Cardiac fibroblast (primary cell): ENCODE measurements around the gene ASPSCR1.

ENCODE experiments used
- DNase-seq, 2 donors: peaks; one replicate each; pipeline versions ENCODE4 v3.0.0 to v3.0.0-alpha.2; 2010; ENCODE audit warnings: low read depth in 2 of 2
- H3K4me3 ChIP-seq, 2 donors: replicated peaks in 1 of 2; 1 replicate in 1 of 2; 2 replicates in 1 of 2; pipeline ENCODE4 v1.5.1; 2011; ENCODE audit warnings: low read depth in 2 of 2, low read length in 2 of 2, mild to moderate bottlenecking in 2 of 2, moderate library complexity in 1 of 2
- TF ChIP-seq, protein P1 (sequence below): IDR thresholded peaks from one replicate; pipeline ENCODE4 v1.5.1; 2011; ENCODE audit warnings: low read depth, mild to moderate bottlenecking, low read length, inconsistent platforms

ASPSCR1 gene

DNA sequence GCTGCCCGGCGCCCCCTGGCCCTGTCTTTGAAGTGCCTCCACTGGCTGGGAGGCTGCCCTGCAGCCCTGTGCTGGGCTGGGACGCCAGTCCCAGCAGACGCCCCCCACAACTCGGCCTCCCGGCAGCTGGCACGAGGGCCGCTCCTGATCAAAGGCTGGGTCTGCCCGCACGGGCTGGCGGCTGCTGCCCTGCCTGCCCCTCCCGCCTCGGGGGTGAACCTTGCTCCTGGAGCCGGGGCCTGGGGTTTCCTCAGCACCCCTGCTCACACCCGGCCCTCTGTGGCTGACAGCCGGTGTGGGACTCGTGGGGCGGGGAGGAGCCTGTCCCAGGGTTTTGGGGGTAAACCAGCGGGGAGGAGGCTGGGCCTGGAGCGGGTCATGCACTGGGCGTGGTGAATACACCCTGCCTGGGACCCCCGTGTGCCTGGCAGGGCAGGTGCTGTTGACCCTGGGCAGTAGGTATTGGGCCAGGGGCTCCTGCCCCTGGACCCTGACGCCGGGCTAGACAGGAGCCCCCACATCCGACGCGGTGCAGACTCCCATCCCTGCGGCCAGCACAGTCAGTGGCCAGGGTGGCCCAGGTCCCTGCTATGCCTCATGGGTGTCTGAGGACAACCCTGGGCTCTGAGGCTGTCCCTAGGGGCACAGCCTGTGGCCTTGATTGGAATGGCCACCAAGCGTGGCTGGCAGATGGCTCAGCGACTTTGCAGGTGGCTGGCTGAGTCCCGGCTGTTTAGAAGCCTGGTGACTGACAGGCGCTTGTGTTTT, 23.6 kb downstream of the ASPSCR1 start:
- no peak overlapping the region for H3K4me3 ChIP-seq
- TF ChIP-seq, protein P1, sequence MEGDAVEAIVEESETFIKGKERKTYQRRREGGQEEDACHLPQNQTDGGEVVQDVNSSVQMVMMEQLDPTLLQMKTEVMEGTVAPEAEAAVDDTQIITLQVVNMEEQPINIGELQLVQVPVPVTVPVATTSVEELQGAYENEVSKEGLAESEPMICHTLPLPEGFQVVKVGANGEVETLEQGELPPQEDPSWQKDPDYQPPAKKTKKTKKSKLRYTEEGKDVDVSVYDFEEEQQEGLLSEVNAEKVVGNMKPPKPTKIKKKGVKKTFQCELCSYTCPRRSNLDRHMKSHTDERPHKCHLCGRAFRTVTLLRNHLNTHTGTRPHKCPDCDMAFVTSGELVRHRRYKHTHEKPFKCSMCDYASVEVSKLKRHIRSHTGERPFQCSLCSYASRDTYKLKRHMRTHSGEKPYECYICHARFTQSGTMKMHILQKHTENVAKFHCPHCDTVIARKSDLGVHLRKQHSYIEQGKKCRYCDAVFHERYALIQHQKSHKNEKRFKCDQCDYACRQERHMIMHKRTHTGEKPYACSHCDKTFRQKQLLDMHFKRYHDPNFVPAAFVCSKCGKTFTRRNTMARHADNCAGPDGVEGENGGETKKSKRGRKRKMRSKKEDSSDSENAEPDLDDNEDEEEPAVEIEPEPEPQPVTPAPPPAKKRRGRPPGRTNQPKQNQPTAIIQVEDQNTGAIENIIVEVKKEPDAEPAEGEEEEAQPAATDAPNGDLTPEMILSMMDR = no peak
- DNase-seq = no peak

DNA sequence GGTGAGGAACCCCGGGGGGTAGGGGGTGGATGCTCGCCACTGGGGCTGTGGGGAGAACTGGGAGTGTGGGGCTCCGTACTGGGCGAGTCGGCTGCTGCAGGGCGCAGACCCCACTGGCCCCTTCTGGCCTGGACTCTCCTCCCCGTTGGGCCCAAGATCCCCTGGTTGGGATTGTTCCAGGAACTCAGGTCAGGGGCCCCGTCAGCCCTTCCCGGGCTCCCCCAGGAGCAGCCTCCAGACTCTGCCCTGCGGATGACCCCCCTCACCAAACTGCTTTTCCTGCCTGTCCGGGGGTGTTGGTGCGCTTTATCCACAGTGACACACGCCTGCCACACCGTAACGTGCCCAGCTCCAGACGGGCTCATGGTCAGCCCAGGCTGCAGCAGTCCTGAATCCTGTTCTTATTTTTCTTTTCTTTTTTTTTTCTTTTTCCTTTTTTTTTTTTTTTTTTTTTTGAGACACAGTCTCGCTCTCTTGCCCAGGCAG, 24.2 kb downstream of the ASPSCR1 start:
- H3K4me3 ChIP-seq = no peak overlapping the region
- TF ChIP-seq, protein P1 = no peak
- no peak for DNase-seq

DNA sequence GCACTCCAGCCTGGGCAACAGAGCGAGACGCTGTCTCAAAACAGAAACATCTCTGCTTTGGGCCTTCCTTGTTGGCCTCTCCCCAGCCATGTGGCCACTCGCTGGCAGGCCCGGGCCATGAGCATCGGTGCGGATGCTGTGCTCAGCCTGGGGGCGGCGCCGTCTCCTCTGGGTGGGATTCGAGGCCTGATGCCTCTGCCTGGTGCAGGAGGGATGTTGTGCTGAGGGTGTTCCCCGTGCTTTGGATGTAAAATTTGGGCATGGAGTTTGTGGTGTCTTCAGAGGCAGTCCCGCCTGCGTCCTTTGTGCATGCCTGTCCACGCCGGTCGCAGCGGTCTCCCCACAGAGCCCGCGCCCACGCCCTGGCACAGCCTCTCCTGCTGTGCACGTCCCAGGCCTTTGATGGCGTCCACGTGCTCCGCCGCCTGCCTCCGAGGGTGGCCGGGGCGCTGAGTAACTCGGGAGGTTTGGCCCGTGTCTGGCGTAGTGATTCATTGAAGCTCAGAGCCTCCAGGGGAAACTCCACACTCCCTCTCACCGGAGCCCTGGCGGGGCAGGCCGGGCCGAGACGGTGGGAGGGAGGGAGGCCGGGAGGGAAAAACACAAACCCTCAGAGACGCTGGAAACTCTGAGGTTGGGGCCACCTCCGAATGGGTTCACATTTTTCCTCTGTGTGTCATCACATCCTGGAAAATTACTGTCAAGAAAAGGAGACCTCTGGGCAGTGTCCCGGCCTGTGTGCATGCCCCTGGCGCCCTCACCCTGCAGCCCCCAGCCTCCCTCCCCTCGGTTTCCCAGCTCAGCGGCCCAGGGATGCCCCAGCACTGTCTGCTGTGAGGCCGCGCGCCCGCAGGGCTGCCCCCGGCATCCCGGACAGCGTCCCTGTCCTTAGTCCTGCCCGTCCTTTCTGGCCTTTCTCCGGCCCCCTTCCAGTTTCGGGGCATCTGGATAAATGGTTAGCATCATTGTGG, 26.3 kb downstream of the ASPSCR1 start:
- peak; percentile 92 to 97 for DNase-seq
- TF ChIP-seq, protein P1 = no peak
- no peak overlapping the region for H3K4me3 ChIP-seq

DNA sequence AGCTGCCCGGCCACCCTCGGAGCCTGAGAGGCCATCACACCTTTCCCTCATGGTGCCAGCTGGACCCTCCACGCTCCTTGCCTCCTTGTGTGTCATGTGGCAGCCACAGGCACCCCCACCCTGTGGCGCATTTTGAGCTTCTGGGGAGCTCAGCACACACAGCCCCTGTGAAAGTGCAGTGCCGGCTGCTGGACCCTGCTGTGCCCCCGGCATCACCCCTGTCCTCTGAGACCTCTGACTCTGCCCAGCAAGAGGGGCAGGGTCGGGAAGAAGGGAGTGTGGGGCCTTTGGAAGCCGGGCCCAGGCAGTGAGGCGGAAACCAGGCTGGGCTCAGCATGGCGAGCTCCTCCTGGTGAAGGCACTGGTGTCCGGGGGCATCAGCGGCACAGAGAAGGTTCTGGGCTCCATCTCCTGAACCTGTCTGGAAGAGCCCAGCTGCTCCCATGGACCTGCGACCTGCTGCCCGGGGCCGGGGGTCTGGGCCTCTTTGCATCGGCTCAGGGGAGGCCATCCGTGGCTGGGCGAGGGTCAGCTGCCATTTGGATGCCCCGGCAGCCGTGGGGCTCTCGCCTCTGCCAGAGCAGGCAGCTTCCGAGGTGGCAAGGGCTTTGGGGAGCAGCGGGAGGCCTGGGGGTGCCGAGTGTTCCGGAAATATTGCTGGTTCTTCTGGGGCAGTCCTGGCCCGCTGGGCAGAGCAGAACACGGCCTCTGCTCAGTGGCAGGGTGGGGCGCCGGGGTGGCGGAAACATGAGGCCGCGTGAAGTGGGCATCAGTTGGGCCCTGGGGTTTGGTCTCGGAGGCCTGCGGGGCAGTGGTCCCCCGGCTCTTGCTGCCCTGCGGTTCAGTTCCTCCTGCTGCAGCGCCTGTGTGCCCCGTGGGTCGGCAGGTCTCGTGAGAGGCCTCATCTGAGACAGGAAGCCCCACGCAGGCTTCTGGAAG, 27.4 kb downstream of the ASPSCR1 start:
- H3K4me3 ChIP-seq = no peak overlapping the region
- no peak for DNase-seq
- TF ChIP-seq, protein P1 = no peak

DNA sequence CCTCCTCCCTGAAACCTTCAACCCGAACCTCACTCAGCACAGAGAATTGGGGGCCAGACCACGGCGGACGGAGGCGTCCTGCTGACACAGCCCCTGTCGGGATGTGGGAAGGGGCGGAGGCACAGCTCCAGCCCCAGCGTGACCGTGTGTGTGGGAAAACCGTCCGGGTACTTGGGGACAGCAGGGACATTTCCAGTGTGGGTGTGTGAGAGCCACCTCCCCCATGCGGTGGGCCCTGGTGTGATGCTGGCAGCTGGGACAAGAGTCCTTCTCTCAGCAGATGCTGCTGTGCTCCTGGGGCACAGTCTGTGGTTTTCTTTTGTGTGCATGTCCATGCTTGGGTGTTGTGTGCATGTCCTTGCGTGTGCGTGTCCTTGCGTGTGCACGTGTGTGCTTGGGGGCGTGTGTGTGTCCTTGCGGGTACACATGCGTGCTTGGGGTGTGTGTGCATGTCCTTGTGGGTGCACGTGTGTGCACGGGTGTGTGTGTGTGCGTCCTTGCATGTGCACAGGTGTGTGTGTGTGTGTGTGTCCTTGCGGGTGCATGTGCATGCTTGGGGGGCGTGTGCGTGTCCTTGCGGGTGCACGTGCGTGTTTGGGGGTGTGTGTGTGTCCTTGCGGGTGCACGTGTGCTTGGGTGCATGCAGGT, 28.4 kb downstream of the ASPSCR1 start:
- H3K4me3 ChIP-seq = no peak overlapping the region
- TF ChIP-seq, protein P1 = no peak
- DNase-seq = no peak
